IMR-90 (cell line): ENCODE data around the gene CCNE1. TPM values are rescaled to one million over a fixed set of nuclear protein-coding genes. Genes with fewer than 3 reads are reported as not detected.

Experiments used
- ATAC-seq: fragments of 200-7000 bp; cut with Tn5 transposase; 2 replicates; pipeline ENCODE4 v1.9.1; 2020; ENCODE audit warnings: low read depth, mild to moderate bottlenecking, moderate library complexity
- BruUV-seq: library from RNA; stranded (reverse); fragments of 400-500 nt; replicated peaks from 2 replicates; lab custom pipeline; 2021; lab: Mats Ljungman, UMichigan
- CTCF ChIA-PET: fragments of 300-600 bp; formaldehyde crosslinking; extraction: SDS; loops from one replicate; lab custom pipeline; 2021; ENCODE audit warnings: antibody characterized with exemption; lab: Yijun Ruan, JAX
- POLR2A ChIA-PET: fragments of 300-600 bp; sonication (Branson Sonifier 250); formaldehyde crosslinking; loops from one replicate; lab custom pipeline; 2022; ENCODE audit warnings: antibody characterized with exemption; ENCODE audit not compliant: unreplicated experiment; lab: Charles Lee
- DNase-seq: peaks from one replicate; pipeline ENCODE4 v3.0.0; 2013
- H2AFZ ChIP-seq: replicated peaks from 2 replicates; pipeline ENCODE3; 2013; ENCODE audit warnings: low read length, mild to moderate bottlenecking; ENCODE audit not compliant: poor library complexity
- H2AK5ac ChIP-seq: 2 replicates; pipeline ENCODE4 v1.6.1; 2013; ENCODE audit warnings: low read depth, low read length, inconsistent platforms
- H2AK9ac ChIP-seq: replicated peaks from 2 replicates; pipeline ENCODE3; 2013; ENCODE audit warnings: mild to moderate bottlenecking, low read depth, low read length, moderate library complexity; ENCODE audit not compliant: poor library complexity
- H2BK120ac ChIP-seq: 2 replicates; pipeline ENCODE4 v1.6.1; 2013; ENCODE audit warnings: low read depth, low read length, inconsistent platforms
- H2BK15ac ChIP-seq: 3 replicates; pipeline ENCODE4 v1.6.1; 2013; ENCODE audit warnings: low read depth, low read length, inconsistent platforms
- H2BK20ac ChIP-seq: 2 replicates; pipeline ENCODE4 v1.6.1; 2013; ENCODE audit warnings: low read depth, mild to moderate bottlenecking, inconsistent platforms, low read length, moderate library complexity
- H2BK5ac ChIP-seq: 2 replicates; pipeline ENCODE4 v1.6.1; 2013; ENCODE audit warnings: mild to moderate bottlenecking, low read depth, low read length, inconsistent platforms; ENCODE audit not compliant: poor library complexity, severe bottlenecking
- H3K14ac ChIP-seq: replicated peaks from 2 replicates; pipeline ENCODE4 v1.6.1; 2013; ENCODE audit warnings: low read depth, low read length, inconsistent platforms
- H3K18ac ChIP-seq: 2 replicates; pipeline ENCODE4 v1.6.1; 2013; ENCODE audit warnings: low read depth, low read length, control low read depth
- H3K23ac ChIP-seq: 2 replicates; pipeline ENCODE4 v1.6.1; 2013; ENCODE audit warnings: low read depth, low read length, inconsistent platforms
- H3K27ac ChIP-seq: 2 replicates; pipeline ENCODE4 v1.5.1; 2013; ENCODE audit warnings: mild to moderate bottlenecking, control low read depth, low read length; ENCODE audit not compliant: insufficient read depth
- H3K27me3 ChIP-seq: 2 replicates; pipeline ENCODE4 v1.6.1; 2013; ENCODE audit warnings: low read length; ENCODE audit not compliant: control insufficient read depth, insufficient read depth
- H3K36me3 ChIP-seq: 2 replicates; pipeline ENCODE4 v1.6.1; 2013; ENCODE audit warnings: low read length, mixed read lengths; ENCODE audit not compliant: control insufficient read depth, insufficient read depth
- H3K4ac ChIP-seq: 2 replicates; pipeline ENCODE4 v1.6.1; 2013; ENCODE audit warnings: low read depth, low read length, inconsistent platforms
- H3K4me1 ChIP-seq: 2 replicates; pipeline ENCODE4 v1.6.1; 2013; ENCODE audit warnings: low read length, mixed read lengths; ENCODE audit not compliant: control insufficient read depth, insufficient read depth
- H3K4me2 ChIP-seq: 2 replicates; pipeline ENCODE4 v1.6.1; 2013; ENCODE audit warnings: low read depth, mild to moderate bottlenecking, control low read depth, low read length, moderate library complexity
- H3K4me3 ChIP-seq: 2 replicates; pipeline ENCODE4 v1.5.1; 2013; ENCODE audit warnings: low read depth, mild to moderate bottlenecking, control low read depth, low read length, moderate library complexity; ENCODE audit not compliant: insufficient read depth
- H3K56ac ChIP-seq: 2 replicates; pipeline ENCODE4 v1.6.1; 2013; ENCODE audit warnings: low read length, inconsistent platforms; ENCODE audit not compliant: insufficient read depth; ENCODE audit errors: extremely low read depth
- H3K79me1 ChIP-seq, 2 experiments: 2 replicates each; pipeline ENCODE4 v1.6.1; 2013; ENCODE audit warnings: low read length in 2 of 2, inconsistent platforms in 1 of 2, low read depth in 1 of 2
- H3K9ac ChIP-seq: 2 replicates; pipeline ENCODE4 v1.6.1; 2013; ENCODE audit warnings: low read depth, low read length, control low read depth
- H3K9me1 ChIP-seq: 2 replicates; pipeline ENCODE4 v1.6.1; 2013; ENCODE audit warnings: low read length, inconsistent platforms; ENCODE audit not compliant: insufficient read depth
- H3K9me3 ChIP-seq: 2 replicates; pipeline ENCODE4 v1.6.1; 2013; ENCODE audit warnings: low read length; ENCODE audit not compliant: control insufficient read depth, insufficient read depth
- H4K20me1 ChIP-seq: 2 replicates; pipeline ENCODE4 v1.6.1; 2013; ENCODE audit warnings: low read length, inconsistent platforms; ENCODE audit not compliant: insufficient read depth
- H4K5ac ChIP-seq: 2 replicates; pipeline ENCODE4 v1.6.1; 2013; ENCODE audit warnings: mild to moderate bottlenecking, low read depth, low read length, control low read depth
- H4K8ac ChIP-seq, 2 experiments: 2 replicates each; pipeline ENCODE4 v1.6.1; 2013; ENCODE audit warnings: low read depth in 2 of 2, low read length in 2 of 2, control low read depth in 1 of 2, inconsistent platforms in 1 of 2
- H4K91ac ChIP-seq: 2 replicates; pipeline ENCODE4 v1.6.1; 2013; ENCODE audit warnings: low read depth, low read length, inconsistent platforms; ENCODE audit not compliant: insufficient read depth
- RFX5 ChIP-seq: IDR thresholded peaks from 2 replicates; pipeline ENCODE4 v1.8.0; 2012; ENCODE audit warnings: low read depth, mild to moderate bottlenecking, low read length, moderate library complexity
- WGBS, 2 experiments: methylation state at CpG; one replicate each; pipeline versions ENCODE4 v1.1.5 to v1.1.7; 2013; ENCODE audit warnings: missing lambda C conversion rate in 2 of 2; ENCODE audit not compliant: insufficient read length in 1 of 2; ENCODE audit errors: extremely low coverage in 2 of 2; 5-methylcytosine and 5-hydroxymethylcytosine counted together
- dilution Hi-C: fragments of 300-500 bp; cut with HindIII; formaldehyde crosslinking; loops from one replicate; pipeline ENCODE4 v1.14.3; 2018; ENCODE audit warnings: low sequenced_read_pairs; ENCODE audit not compliant: unreplicated experiment
- in situ Hi-C: fragments of 300-500 bp; cut with MboI; formaldehyde crosslinking; loops from 3 replicates; pipeline ENCODE4 v1.14.3; 2019; ENCODE audit warnings: low sequenced_read_pairs, inconsistent platforms, mixed read lengths
- intact Hi-C: fragments of 100-400 bp; cut with micrococcal nuclease; formaldehyde crosslinking; loops from 2 replicates; pipeline ENCODE4 v1.10.0; 2022
- polyA plus RNA-seq, 3 experiments: library from polyadenylated mRNA; depleted of rRNA; stranded (reverse); fragments of >200 nt; gene quantifications; 2 replicates each; pipeline ENCODE4 v1.2.3, GENCODE V29; 2012; ENCODE audit warnings: low replicate concordance in 1 of 3
- total RNA-seq: library from RNA; depleted of rRNA; stranded (reverse); fragments of >200 nt; gene quantifications from 2 replicates; pipeline ENCODE4 v1.2.3, GENCODE V29; 2012

CCNE1 gene
- total and polyA plus RNA-seq, 2 of the 4 experiments (the other 2 are of a cell fraction): 6.8 to 7.0 TPM

- no peak overlapping the region for H2AK5ac ChIP-seq
- no peak overlapping the region for H4K5ac ChIP-seq
- ChIA-PET POLR2A (no interaction called here), CTCF (no interaction called here)
- no peak overlapping the region for H3K4me2 ChIP-seq
- H2AFZ ChIP-seq: no peak overlapping the region
- H2BK20ac ChIP-seq: no peak overlapping the region
- no peak overlapping the region for H4K91ac ChIP-seq
- no TSS peak for BruUV-seq
- no peak overlapping the region for H3K18ac ChIP-seq
- H3K9me3 ChIP-seq: no peaks in the 10 kb centered on the region
- H3K56ac ChIP-seq: no peak overlapping the region
- no peaks in the 10 kb centered on the region; the same call in 1 of the 2 replicates for H3K4me1 ChIP-seq
- no peak overlapping the region for H2BK15ac ChIP-seq
- dilution Hi-C loops: no loop called here
- H3K9me1 ChIP-seq: no peaks in the 10 kb centered on the region
- no peak overlapping the region for H3K4ac ChIP-seq
- in situ Hi-C loops: loop anchor here (10.0 kb wide), 1 partner anchor 875 kb away; no protein-coding TSS in a partner anchor
- no peak for ATAC-seq
- TF ChIP-seq RFX5: no peak
- no peak overlapping the region for H3K4me3 ChIP-seq
- DNase-seq: no peak
- no peak overlapping the region for H2AK9ac ChIP-seq
- no peak overlapping the region for H2BK120ac ChIP-seq
- no peak overlapping the region for H3K14ac ChIP-seq
- H3K9ac ChIP-seq: no peak overlapping the region
- no peaks in the 10 kb centered on the region for H4K20me1 ChIP-seq
- peaks cover 2% of the 10 kb centered on the region; the same call in 1 of the 2 replicates for H3K27me3 ChIP-seq
- H3K23ac ChIP-seq: no peak overlapping the region
- no peaks in the 10 kb centered on the region for H3K36me3 ChIP-seq
- no peak overlapping the region for H3K27ac ChIP-seq
- intact Hi-C loops: no loop called here
- no peaks in the 10 kb centered on the region for H3K79me1 ChIP-seq
- WGBS, 2 experiments: no CpG with 5 or more reads among the region's 9 CpGs
- no peak overlapping the region for H4K8ac ChIP-seq
- H2BK5ac ChIP-seq: no peak overlapping the region
These were observed 31.9 kb upstream of the CCNE1 start for GRCh38 chr19:29779921-29780320.
